ENCODE results near the gene RIPOR2. TPM values are rescaled to one million over a fixed set of nuclear protein-coding genes. Genes with fewer than 3 reads are reported as not detected.
A peak's percentile ranks its signal among the peaks of the same experiment; 100 is the strongest.

RIPOR2 gene
- total and polyA plus RNA-seq, 2 of the 13 experiments (the other 11 are each of a cell fraction or from before 2014, with no cell fraction given) = 0.02 to 0.05 TPM

- H3K27ac ChIP-seq (ENCODE audit: extremely low read length, insufficient read depth, low read length) = no peak overlapping the region
- ChIA-PET CTCF (ENCODE audit: low intra/inter-chr PET ratio, low total read pairs) (no interaction called here), POLR2A (no interaction called here)
- intact Hi-C loops (cut with micrococcal nuclease; ENCODE audit: unreplicated experiment) = no loop called here
- no peaks in the 10 kb centered on the region for H3K9me3 ChIP-seq (ENCODE audit: low read length)
- no peak overlapping the region for H2AFZ ChIP-seq (ENCODE audit: low read length)
- TF ChIP-seq, protein P1, sequence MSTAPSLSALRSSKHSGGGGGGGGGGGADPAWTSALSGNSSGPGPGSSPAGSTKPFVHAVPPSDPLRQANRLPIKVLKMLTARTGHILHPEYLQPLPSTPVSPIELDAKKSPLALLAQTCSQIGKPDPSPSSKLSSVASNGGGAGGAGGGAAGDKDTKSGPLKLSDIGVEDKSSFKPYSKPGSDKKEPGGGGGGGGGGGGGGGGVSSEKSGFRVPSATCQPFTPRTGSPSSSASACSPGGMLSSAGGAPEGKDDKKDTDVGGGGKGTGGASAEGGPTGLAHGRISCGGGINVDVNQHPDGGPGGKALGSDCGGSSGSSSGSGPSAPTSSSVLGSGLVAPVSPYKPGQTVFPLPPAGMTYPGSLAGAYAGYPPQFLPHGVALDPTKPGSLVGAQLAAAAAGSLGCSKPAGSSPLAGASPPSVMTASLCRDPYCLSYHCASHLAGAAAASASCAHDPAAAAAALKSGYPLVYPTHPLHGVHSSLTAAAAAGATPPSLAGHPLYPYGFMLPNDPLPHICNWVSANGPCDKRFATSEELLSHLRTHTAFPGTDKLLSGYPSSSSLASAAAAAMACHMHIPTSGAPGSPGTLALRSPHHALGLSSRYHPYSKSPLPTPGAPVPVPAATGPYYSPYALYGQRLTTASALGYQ (CRISPR knock-in tag; IDR thresholded peaks at IDR 0.05) = no peak
- TF ChIP-seq ZNF280B (CRISPR knock-in tag; IDR thresholded peaks at IDR 0.05; ENCODE audit: borderline replicate concordance) = no peak
- TF ChIP-seq RFX1 (IDR thresholded peaks at IDR 0.05) = peak; percentile 33; the same call in 1 of the 2 replicates
- no peak for TF ChIP-seq POLR2A (IDR thresholded peaks at IDR 0.05; ENCODE audit: insufficient read depth in 1 of 2, low read depth in 2 of 2, low read length in 2 of 2)
- no peak for TF ChIP-seq KDM4B (CRISPR knock-in tag; IDR thresholded peaks at IDR 0.05)
- no peak for FAIRE-seq
- no peak for DNase-seq (ENCODE audit: low spot score)
- in situ Hi-C loops (cut with HindIII; ENCODE audit: extremely low pct_ligation_motif_present, low pct_unique_long_range_greater_than_20kb) = no loop called here
- H3K4me1 ChIP-seq (ENCODE audit: insufficient read depth, low read length) = no peaks in the 10 kb centered on the region
- peaks cover 0 to 2% of the 10 kb centered on the region in 2 experiments; a peak in 1 of 5 replicates for H3K27me3 ChIP-seq (ENCODE audit: control insufficient read depth in 1 of 2, insufficient read depth in 2 of 2, low read length in 2 of 2)
- no TSS peak for BruUV-seq (replicated peaks)
- no peak overlapping the region for H3K4me3 ChIP-seq (replicated peaks in 1 of 3; ENCODE audit: insufficient read depth in 1 of 3, low read depth in 2 of 3, low read length in 3 of 3)
- H3K4me2 ChIP-seq (ENCODE audit: low read depth, low read length) = no peak overlapping the region
- 40% methylated on average over 5 of the region's 5 CpGs for WGBS (ENCODE audit: low lambda C conversion rate)
- no peaks in the 10 kb centered on the region for H3K79me2 ChIP-seq (ENCODE audit: insufficient read depth, low read length)
- no peaks in the 10 kb centered on the region for H4K20me1 ChIP-seq (ENCODE audit: insufficient read depth, low read length)
- no peak for ATAC-seq
- H3K36me3 ChIP-seq (replicated peaks in 1 of 2; ENCODE audit: control insufficient read depth in 1 of 2, insufficient read depth in 2 of 2, low read length in 2 of 2) = no peaks in the 10 kb centered on the region
- no peak overlapping the region for H3K9ac ChIP-seq (ENCODE audit: insufficient read depth, low read depth, low read length)
Observed at GRCh38 chr6:24888715-24889370, 46.9 kb downstream of the RIPOR2 start.
